ENCODE results near the gene HMGB3. TPM values are rescaled to one million over a fixed set of nuclear protein-coding genes. Genes with fewer than 3 reads are reported as not detected.

The HMGB3 gene
- total RNA-seq, 1 donor = 14.7 TPM

Small RNA genes within 50 kb of the gene (small RNA-seq; reads per million reads assigned to genes)
- gene RNA5SP525 = not detected
- not detected for gene RNU6-383P
- not detected for gene RPL12P50

Other genes with a start within 250 kb of the HMGB3 start
- 45.7 and 47.9 TPM in 2 replicates for gene CD99L2, start 84.7 kb upstream of the HMGB3 start, total RNA-seq
- gene GPR50, start 193.2 kb downstream of the HMGB3 start, total RNA-seq = not detected in 2 replicates